NCI-H2107 treated with DMSO at 0.1 percent for 48 hours (cell line): ENCODE measurements around the gene RNGTT.

Source experiments
- DNase-seq: peaks from one replicate; lab custom pipeline; 2025; ENCODE audit not compliant: unreplicated experiment; lab: John Stamatoyannopoulos, UW

Gene RNGTT

GRCh38 chr6:88669475-88669874 lies 293.9 kb downstream of the RNGTT start:
- DNase-seq, result no peak

- no peak for DNase-seq
Measured at GRCh38 chr6:88666901-88667300, 296.5 kb downstream of the RNGTT start.

GRCh38 chr6:88665131-88665530 lies 298.3 kb downstream of the RNGTT start:
- no peak for DNase-seq

GRCh38 chr6:88663801-88664200 lies 299.6 kb downstream of the RNGTT start:
- no peak for DNase-seq

- no peak for DNase-seq
Measured at GRCh38 chr6:88662653-88663174, 300.7 kb downstream of the RNGTT start.

- DNase-seq, result no peak
Measured at GRCh38 chr6:88662163-88662580, 301.2 kb downstream of the RNGTT start.

- no peak for DNase-seq
Measured at GRCh38 chr6:88661136-88661535, 302.3 kb downstream of the RNGTT start.

GRCh38 chr6:88655586-88655985 lies 307.8 kb downstream of the RNGTT start:
- DNase-seq, result no peak

GRCh38 chr6:88653936-88654335 lies 309.5 kb downstream of the RNGTT start:
- no peak for DNase-seq

- no peak for DNase-seq
Measured at GRCh38 chr6:88651400-88651799, 312.0 kb downstream of the RNGTT start.

- no peak for DNase-seq
Measured at GRCh38 chr6:88650979-88651378, 312.4 kb downstream of the RNGTT start.

GRCh38 chr6:88650029-88650619 lies 313.3 kb downstream of the RNGTT start:
- DNase-seq, result no peak

GRCh38 chr6:88641178-88641903 lies 322.1 kb downstream of the RNGTT start:
- DNase-seq, result no peak

- no peak for DNase-seq
Measured at GRCh38 chr6:88637761-88638545, 325.5 kb downstream of the RNGTT start.

GRCh38 chr6:88636871-88637270 lies 326.5 kb downstream of the RNGTT start:
- DNase-seq, result no peak

- no peak for DNase-seq
Measured at GRCh38 chr6:88633782-88634181, 329.6 kb downstream of the RNGTT start.

GRCh38 chr6:88631830-88632229 lies 331.6 kb downstream of the RNGTT start:
- DNase-seq, result no peak

- no peak for DNase-seq
Measured at GRCh38 chr6:88629838-88630494, 333.5 kb downstream of the RNGTT start.

GRCh38 chr6:88626460-88626859 lies 337.0 kb downstream of the RNGTT start:
- no peak for DNase-seq

GRCh38 chr6:88623531-88623930 lies 339.9 kb downstream of the RNGTT start:
- DNase-seq, result no peak

GRCh38 chr6:88619951-88620350 lies 343.5 kb downstream of the RNGTT start:
- no peak for DNase-seq
